Mucosa of descending colon (tissue), 3 donors: Measurements from ENCODE around the gene ABCG2. TPM values are rescaled to one million over a fixed set of nuclear protein-coding genes. Genes with fewer than 3 reads are reported as not detected.

Experiments used
- ATAC-seq: fragments of 200-7000 bp; cut with Tn5 transposase; one replicate; pipeline ENCODE4 v1.9.1; 2020; ENCODE audit warnings: mild to moderate bottlenecking, moderate library complexity
- DNase-seq, 3 donors: peaks; one replicate each; pipeline ENCODE4 v3.0.0-alpha.2; 2020
- H3K36me3 ChIP-seq: fragments of 200-600 bp; one replicate; pipeline ENCODE4 v1.8.0; 2021; ENCODE audit warnings: low read depth, mild to moderate bottlenecking
- H3K4me1 ChIP-seq: fragments of 200-600 bp; one replicate; pipeline ENCODE4 v1.8.0; 2021; ENCODE audit warnings: low read depth, mild to moderate bottlenecking
- H3K4me3 ChIP-seq: fragments of 200-600 bp; one replicate; pipeline ENCODE4 v1.8.0; 2021; ENCODE audit warnings: mild to moderate bottlenecking
- H3K9me3 ChIP-seq: fragments of 200-600 bp; one replicate; pipeline ENCODE4 v1.8.0; 2021; ENCODE audit warnings: mild to moderate bottlenecking
- intact Hi-C, 2 donors: fragments of 100-400 bp; cut with DNase I in 1 of 2; cut with micrococcal nuclease in 1 of 2; formaldehyde crosslinking; loops; one replicate each; pipeline versions ENCODE4 v1.11.0 to v1.11.1; 2022; cut with DNase I, micrococcal nuclease
- total RNA-seq, 3 donors: library from RNA; stranded (reverse); fragmentation: NEBNext Ultra II Directional in 2 of 3; extraction: Animal tissue kit (Norgen Biotek cat#: 25700) in 2 of 3; gene quantifications; one replicate each; pipeline versions ENCODE4 v1.2.1 to v1.2.4, GENCODE V29; 2021 to 2023
- TF ChIP-seq, protein P1 (sequence below): fragments of 200-600 bp; IDR thresholded peaks from one replicate; pipeline ENCODE4 v1.8.0; 2022; ENCODE audit warnings: antibody characterized with exemption, mild to moderate bottlenecking
- donor health status: DM: no; HTN: no; CAD: no; lungs with moderate emphysema.
- donor health status: DM: no; HTN: no; CAD: no.
- donor health status: DM: no; HTN: yes; CAD: no.

ABCG2 gene
- total RNA-seq, 3 donors from 2014 or later: 17.7 to 64.4 (median 59.4) TPM

DNA sequence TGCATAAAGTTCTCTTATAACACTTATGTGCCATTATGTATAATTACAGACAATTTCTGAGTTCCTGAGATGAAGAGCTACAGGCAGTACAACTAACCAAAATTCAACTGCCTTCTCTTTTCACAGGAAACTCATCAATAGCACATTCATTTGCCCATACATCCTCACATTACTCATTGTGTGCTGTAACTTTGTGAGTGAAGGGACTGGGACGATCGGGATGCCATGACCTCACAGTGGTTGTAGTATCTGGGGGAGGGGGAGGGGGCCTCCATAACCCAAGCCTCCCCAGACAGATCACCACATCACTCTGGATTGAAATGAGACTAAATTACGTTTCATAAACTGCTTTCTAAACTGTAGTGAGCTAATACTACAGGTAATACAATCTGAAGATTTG lies 60.7 kb downstream of the ABCG2 start:
- Histone ChIP-seq H3K36me3 (no peaks in the 10 kb centered on the region), H3K4me1 (no peaks in the 10 kb centered on the region), H3K4me3 (no peak overlapping the region), H3K9me3 (no peaks in the 10 kb centered on the region)
- no peak for ATAC-seq
- no peak for DNase-seq
- intact Hi-C loops: no loop called here
- TF ChIP-seq, protein P1, sequence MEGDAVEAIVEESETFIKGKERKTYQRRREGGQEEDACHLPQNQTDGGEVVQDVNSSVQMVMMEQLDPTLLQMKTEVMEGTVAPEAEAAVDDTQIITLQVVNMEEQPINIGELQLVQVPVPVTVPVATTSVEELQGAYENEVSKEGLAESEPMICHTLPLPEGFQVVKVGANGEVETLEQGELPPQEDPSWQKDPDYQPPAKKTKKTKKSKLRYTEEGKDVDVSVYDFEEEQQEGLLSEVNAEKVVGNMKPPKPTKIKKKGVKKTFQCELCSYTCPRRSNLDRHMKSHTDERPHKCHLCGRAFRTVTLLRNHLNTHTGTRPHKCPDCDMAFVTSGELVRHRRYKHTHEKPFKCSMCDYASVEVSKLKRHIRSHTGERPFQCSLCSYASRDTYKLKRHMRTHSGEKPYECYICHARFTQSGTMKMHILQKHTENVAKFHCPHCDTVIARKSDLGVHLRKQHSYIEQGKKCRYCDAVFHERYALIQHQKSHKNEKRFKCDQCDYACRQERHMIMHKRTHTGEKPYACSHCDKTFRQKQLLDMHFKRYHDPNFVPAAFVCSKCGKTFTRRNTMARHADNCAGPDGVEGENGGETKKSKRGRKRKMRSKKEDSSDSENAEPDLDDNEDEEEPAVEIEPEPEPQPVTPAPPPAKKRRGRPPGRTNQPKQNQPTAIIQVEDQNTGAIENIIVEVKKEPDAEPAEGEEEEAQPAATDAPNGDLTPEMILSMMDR: no peak

DNA sequence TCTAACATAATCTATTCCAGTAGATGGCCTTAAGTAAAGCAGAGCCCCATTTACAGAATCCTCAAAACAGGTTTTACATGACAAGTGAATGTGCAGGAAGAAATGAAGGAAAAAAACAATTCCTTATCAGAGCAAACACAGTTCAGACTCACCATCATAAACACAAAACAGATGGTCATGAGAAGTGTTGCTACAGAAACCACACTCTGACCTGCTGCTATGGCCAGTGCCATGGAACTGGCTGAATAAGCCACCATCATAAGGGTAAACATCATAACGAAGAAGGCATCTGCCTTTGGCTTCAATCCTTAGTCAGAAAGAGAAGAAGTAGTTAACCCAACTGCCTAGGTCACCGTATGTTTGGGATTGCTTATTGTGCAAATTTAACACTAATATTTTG lies 61.1 kb downstream of the ABCG2 start:
- intact Hi-C loops: no loop called here
- DNase-seq: no peak
- ATAC-seq: peak; percentile 91
- Histone ChIP-seq H3K4me3 (no peak overlapping the region), H3K9me3 (no peaks in the 10 kb centered on the region), H3K4me1 (no peaks in the 10 kb centered on the region), H3K36me3 (no peaks in the 10 kb centered on the region)
- TF ChIP-seq, protein P1: no peak

DNA sequence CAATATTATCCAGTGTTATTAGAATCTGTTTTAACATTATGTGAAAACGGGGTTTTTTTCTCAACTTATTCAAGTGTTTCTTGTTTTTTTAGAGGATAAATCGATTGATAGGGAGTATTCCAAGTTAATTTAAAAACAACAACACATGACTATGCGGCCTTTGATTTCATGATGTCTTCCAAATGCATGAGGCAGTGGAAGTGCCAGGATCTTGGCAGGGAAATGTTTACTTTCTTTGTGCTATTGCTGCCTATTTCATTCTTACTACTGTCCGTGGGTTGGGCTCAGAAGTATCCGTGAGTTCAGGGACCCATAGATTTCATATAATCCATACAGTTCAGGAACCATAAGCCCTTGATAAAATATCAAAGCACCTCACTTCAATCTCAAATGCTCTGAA lies 64.6 kb downstream of the ABCG2 start:
- Histone ChIP-seq H3K9me3 (no peaks in the 10 kb centered on the region), H3K36me3 (no peaks in the 10 kb centered on the region), H3K4me3 (no peak overlapping the region), H3K4me1 (no peaks in the 10 kb centered on the region)
- DNase-seq (no peak), ATAC-seq (no peak)
- TF ChIP-seq, protein P1: no peak
- intact Hi-C loops: no loop called here

DNA sequence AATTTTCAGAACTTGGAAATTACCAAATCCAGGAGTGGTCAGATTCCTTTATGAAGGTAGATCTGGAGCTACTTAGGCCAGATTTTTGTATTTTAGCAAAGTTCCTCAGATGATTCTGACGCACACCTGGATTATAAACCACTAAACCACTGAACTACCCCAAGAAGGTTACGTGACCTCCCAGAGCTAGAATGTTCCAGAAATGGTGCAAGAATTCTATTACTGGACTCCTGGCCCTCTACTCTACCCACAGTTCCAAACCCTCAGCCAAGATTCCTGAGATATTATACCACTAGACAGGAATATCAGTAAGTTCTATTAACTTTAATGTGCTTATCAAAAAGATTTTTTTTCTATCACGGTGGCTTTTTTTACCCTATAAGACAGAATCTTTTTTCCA lies 67.1 kb downstream of the ABCG2 start:
- intact Hi-C loops: no loop called here
- Histone ChIP-seq H3K4me1 (no peaks in the 10 kb centered on the region), H3K9me3 (no peaks in the 10 kb centered on the region), H3K4me3 (no peak overlapping the region), H3K36me3 (no peaks in the 10 kb centered on the region)
- TF ChIP-seq, protein P1: no peak
- no peak for ATAC-seq
- DNase-seq: no peak

DNA sequence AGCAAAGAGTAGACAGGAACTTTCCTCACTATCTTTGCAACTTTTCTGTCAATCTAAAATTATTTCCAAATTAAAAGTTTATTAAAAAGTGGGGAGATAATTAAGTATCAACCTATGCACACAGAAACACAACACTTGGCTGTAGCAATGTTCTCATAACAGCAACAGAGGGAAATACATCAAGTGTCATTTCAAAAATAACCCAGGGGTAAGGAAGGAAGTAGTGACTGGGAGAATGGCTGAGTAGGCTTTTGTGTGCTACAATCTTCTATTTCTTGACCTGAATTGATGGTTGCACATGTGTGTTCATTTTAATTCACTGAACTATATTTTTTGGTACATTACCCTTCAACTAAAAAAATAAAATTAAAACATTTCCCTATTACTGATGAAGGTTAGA lies 67.5 kb downstream of the ABCG2 start:
- no peaks in the 10 kb centered on the region for H3K9me3 ChIP-seq
- H3K4me1 ChIP-seq: no peaks in the 10 kb centered on the region
- DNase-seq (no peak), ATAC-seq (no peak)
- H3K4me3 ChIP-seq: no peak overlapping the region
- TF ChIP-seq, protein P1: no peak
- H3K36me3 ChIP-seq: no peaks in the 10 kb centered on the region
- intact Hi-C loops: no loop called here

DNA sequence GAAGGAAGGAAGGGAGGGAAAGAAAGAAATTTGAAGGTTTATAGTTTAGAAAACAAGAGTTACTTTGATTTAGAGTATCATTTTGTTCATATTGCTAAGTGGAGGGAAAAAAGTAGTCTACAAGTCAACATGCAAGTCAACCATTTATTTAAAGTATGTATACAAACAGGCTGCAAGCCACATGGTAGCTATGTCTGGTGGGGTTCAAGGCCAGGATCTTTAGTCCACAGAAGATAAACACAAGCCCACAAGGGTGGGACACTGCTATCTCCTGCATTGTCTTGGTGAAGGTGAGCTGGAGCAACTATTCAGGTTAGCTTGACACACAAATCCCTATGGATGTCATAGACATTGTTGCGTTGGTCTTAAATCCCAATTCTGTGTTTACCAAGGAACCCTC lies 71.4 kb downstream of the ABCG2 start:
- ATAC-seq (no peak), DNase-seq (no peak)
- H3K4me1 ChIP-seq: no peaks in the 10 kb centered on the region
- H3K4me3 ChIP-seq: no peak overlapping the region
- H3K9me3 ChIP-seq: no peaks in the 10 kb centered on the region
- intact Hi-C loops: no loop called here
- TF ChIP-seq, protein P1: no peak
- H3K36me3 ChIP-seq: no peaks in the 10 kb centered on the region
